Measurements from ENCODE around the gene VWA7.
"Not testable (repeated sequence)": the region's sequence is repeated elsewhere in the genome, so short reads cannot be mapped to it uniquely, and the experiment has no call there.

The VWA7 gene

DNA sequence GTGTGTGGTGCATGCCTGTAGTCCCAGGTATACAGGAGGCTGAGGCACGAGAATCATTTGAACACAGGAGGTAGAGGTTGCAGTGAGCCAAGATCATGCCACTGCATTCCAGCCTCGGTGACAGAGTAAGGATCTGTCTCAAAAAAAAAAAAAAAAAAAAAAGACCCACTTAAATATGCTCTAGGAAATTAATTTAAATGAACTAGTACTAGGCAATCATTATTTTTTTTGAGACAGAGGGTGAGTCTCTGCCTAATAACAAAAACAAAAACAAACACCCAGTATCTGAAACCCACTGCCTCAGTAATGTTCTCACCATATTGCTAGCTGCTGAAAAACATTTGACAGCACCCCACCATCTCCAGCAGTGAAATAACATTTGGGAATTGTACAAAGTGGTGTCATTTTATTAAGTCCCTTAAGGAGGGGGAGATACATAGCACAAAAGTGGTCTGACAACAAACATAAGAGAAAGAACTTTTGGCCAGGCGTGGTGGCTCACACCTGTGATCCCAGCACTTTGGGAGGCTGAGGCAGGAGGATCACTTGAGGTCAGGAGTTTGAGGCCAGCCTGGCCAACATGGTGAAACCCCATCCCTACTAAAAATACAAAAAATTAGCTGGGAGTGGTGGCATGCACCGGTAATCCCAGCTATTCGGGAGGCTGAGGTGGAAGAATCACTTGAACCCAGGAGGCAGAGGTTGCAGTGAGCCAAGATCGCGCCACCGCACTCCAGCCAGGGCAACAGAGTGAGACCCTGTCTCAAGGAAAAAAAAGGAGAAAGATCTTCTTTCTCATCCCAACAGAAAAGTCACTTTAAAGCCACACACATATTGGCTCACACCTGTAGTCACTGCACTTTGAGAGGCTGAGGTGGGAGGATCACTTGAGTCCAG is 24.2 kb upstream of the VWA7 start:
- DNase-seq: not testable (repeated sequence)

DNA sequence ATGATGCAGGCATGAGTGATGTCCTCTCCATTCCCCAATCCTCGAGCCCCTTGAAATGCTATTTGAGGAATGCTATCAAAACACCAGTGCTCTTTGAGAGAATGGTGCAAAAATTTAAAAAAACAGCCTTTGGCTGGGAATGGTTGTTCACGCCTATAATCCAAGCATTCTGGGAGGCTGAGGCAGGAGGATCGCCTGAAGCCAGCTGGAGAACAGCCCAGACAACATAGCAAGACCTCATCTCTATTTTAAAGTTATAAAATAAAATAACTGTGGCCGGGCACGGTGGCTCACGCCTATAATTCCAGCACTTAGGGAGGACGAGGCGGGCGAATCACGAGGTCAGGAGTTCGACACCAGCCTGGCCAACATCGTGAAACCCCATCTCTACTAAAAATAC is 22.7 kb upstream of the VWA7 start:
- DNase-seq: no peak

DNA sequence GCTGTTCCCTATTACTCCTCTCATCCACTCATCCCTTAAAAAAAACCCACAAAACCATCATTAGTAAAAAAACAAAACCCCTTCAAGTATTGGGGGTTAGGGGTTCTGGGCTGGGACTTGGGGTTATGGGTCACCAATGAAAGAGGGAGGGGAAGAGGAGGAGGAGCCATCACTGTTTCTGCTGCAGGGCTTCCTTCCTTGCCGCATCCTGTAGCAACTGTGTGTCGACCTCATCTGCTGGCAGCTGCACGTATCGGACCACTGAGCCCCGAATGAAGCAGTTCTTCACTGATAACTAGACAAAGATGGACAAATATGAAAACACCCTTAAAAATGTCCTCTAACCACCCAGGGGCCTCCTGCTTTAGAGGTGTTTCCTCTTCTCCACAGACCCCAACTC is 20.5 kb upstream of the VWA7 start:
- DNase-seq: no peak

DNA sequence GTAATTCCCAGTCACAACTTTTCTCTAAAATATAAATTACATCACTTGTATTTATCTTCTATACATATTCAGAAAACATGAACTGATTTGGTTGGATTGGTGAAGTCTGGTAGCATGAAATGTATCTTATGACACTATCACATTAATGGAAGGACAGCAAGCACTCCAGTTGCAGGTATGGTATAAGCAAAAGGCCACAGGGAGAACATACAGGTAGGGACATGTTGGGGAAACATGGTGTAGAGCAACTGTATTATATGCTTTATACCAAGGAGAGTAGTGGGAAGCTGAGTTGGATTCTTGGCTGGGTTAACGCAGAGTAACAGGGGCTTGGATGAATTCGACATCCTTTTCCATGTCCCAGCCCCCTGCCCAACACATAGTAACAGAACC is 19.9 kb upstream of the VWA7 start:
- DNase-seq: no peak

DNA sequence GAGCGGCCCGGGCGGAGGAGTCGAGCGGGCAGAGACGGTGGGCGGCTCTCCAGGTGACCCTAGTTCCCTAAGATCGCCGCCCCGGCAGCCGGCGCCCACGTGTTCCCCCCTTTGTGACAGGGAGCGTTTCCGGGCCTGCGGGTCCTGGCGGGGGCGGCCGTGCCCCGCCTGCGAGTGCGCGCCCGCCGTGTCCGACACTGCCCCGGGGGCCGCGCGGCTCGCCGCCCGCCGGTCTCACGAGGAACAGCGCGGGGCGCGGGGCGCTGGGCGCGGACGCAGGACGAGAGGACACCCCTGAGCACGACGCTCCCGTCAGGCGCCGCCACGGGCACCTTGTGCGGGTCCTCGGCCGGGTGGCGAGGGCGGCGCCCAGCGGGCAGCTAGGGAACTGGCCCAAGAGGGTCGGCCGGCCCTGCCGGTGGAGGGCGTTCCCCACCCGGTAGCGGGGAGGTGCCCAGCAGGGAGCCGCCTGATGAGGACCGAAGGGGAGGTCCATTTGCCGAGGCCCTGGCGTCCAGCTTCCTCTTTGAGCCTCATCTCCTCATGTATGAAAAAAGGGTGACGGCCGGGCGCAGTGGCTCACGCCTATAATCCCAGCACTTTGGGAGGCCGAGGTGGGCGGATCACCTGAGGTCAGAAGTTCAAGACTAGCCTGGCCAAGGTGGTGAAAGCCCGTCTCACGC is 18.6 kb upstream of the VWA7 start, which contains the start of gene VARS1:
Gene VARS1 (minus strand): TSS at position 137 of the 683 bp plus-strand sequence. CDS start 535 bp downstream, outside the sequence.
- peak; percentile 82 for DNase-seq

DNA sequence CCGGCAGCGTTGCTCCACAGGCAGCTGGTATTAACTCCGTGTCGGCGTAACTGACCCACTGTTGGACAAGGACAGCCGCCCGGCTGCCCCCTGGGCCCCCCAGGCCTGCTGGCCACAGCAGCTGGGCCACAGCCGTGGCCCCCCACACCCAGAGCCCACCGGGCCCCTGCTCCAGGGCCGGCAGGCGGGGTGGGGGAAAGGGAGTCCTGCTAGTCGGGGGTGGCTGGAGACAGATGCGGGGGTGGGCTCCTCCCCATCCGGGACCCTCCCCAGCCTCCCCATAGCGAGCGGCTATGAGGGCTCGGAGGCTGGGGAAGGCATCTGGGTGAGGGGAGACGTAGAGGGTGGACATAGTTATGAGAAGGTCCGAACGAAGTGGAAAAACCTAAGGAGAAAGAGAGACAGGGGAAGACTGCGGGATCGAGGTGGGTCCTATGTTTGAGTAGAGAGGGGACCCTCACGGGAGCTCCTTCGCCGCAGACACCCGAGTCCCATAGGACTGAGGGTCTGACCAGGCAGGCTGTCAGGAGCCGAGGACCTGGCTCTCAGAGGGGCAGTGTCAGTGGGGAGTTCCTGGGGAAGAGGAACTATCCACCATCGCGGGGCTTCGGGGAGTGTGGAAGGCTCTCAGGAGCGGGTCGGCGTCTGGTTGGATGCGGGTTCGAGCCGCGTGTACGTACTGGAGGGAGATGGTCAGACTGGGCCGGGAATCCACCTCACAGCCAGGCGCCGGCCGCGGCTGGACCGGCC is 17.9 kb upstream of the VWA7 start:
- no peak for DNase-seq

DNA sequence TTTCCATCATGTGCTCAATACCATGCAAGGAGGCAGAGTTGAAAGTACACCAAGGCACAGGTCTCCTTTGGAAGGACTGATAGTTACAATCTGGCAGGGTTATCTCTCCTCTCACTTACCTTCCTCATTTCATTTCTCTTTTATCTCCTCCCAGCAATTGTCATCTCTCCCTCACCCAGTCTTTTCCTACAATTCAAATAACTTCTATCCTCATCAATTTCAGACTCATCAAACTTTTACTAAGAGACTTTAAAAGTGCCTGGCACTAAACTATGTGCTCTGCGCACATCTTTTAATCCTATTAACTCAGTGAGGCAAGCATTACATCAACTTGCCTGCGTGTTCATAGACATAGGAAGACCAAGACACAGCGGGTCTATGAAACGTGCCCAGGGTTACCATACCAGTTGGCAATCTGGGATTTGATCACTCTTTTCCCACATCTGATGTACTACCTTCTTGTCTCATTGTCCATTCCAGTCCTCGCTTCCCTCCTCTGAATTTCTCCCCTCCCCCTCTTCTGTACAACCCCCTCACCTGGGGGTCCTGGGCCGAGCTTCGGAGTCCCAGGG is 17.3 kb upstream of the VWA7 start:
- no peak for DNase-seq

DNA sequence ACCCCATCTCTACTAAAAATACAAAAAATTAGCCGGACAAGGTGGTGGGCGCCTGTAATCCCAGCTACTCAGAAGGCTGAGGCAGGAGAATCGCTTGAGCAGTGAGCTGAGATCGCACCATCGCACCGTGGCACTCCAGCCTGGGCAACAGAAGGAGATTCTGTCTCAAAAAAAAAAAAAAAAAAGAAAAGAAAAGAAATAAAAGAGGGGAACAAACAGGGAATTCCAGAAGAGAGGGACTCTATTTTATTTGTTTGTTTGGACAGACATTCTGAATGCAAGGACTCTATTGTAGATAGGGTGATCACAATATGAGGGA is 16.8 kb upstream of the VWA7 start:
- DNase-seq: not testable (repeated sequence)

DNA sequence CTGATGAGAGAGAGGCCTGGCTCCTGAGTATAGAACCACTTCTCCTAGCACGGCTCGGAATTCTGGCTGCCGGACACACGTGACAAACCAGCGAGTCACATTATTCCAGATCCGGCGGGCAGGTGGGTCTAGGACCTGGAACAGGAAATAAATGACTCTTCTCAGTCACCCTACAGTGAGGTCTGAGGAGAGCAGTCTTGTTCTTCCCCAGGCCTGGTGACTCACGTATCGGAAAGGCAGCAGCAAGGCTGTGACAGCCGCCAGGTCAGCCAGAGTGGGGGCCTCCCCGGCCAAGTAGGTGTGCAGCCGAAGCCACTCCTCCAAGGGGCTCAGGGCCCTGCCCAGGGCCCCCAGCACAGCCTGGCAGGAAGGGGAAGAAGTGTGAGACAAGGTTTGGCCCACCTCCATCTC is 15.6 kb upstream of the VWA7 start:
- no peak for DNase-seq

DNA sequence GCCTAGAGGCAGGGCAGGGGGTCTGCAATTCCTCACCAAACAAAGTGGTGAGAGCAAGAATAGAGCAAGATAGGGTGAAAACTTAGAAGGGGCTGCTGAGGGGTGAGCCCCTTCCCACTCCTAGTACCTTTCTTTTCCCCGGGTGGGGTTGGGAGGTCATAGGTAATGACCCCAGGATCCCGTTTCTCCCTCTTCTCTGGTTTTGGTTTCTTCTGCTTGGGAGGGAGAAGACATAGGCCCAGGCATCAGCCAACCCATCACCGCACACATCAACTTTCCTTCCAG is 14.9 kb upstream of the VWA7 start:
- DNase-seq: no peak

DNA sequence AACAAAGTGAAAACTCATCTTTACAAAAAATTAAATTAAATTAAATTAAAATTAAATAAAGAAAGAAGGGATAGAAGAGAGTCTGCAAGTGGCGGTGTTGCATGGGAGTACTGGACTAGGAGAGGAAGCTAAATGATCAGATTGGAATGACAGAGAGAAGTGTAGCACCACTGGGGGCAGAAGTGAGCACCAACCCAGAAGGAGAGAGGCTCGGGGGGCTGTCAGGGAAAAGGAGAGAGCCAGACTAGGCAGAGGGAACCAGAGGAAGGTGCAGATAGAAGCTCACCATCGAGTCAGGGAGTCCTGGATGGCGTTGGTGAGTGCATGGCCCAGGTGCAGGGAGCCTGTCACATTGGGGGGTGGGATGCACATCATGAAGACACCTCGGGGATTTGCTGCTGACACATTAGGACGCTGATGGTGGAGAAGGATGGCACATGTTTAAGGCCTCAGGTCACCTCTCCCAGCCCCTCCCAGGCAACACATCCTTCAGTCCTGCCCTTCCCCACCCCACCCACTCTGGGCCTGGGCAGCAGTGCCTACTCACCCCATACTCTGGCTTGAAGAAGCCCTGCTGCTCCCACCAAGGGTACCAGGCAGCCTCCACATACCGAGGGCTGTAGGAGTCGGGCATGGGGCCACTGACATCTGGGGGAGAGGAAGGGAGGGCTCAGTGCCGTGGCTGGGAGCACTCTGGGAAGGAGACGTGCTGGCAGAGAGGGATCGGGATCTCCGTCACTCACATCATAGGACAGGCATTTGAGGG is 14.4 kb upstream of the VWA7 start:
- no peak for DNase-seq

DNA sequence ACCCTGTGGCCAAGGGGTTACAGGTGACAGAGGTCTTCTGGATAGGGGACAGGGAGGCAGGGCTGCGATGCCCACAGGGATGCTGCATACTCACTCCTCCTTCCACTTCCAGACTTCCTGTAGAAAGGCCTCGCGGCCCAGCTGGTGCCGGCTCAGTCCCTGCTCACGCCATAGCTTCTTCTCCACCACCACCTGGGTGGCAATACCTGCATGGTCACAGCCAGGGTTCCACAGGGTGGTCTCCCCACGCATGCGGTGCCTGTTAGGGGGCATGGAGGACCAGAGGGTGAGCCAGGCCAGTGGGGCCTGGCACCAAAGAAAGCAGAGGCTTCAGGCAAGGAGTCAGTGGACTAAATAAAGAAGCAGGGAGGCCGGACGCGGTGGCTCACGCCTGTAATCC is 8.3 kb upstream of the VWA7 start:
- no peak for DNase-seq

DNA sequence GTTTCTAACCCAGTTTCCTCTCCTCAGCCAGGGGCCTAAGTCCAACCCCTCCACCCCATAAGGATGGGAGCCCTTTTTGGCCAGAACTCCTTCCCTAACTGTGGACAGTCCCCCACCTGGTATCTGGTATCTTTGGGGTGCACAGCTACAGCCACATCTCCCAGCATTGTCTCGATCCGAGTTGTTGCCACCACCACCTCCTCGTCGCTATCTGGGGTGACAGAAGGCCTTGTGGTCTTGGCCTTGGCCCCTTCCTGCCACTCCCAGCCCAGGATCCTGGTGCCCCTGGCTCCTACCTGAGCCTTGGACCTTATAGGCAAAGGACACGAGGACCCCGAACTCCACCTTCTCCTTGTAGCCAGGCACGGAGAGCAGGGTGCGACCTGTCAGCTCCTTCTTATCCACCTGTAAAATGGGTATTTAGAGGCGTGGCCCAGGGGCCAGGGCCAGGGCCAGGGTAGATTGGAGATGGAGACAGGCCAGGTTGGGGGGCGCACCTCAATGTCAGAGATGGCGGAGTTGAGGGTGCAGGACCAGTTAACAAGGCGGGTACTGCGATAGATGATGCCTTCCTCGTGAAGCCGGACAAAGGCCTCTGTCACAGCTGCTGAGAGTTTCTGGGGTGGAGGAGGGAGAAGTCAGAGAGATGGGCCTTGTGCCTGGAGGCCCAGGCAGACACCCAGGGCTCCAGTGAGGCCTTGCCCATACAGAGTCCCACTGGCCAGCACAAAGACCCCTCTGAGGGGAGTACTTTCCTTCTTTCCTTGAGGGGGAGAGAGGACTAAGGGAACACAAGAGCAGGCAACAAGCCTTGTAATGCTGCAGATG is 7.2 kb upstream of the VWA7 start:
- no peak for DNase-seq

DNA sequence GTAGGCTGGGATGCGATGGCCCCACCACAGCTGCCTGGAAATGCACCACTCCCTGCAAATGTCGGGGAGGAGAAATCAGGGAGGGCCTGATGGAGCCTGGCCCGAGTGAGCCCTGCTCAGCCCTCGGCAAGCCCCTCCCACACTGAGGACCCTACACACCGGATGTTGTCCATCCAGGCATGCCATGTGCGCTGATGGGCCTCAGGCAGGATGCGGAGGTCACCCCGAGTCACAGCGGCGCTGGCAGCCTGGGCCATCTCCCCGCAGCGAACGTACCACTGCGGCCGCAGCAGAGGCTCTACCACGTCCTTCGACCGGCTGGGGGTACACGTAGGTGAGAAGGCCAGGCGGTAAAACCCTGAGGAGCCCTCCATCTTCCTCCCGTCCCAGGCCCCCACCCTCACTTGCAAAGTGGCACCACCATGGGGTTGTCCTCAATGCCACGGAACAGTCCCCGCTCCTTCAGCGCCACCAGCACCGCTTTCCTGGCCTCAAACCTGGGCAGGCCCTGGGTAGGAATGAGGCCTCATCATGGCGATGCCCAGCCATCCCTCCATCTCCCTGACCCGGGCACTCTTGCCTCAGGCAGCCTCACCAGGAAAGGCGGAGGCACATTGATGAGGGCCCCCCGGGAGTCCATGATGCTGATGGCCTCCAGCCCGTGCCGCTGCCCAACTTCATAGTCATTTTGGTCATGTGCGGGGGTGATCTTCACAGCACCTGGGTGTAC is 5.2 kb upstream of the VWA7 start:
- DNase-seq: no peak

DNA sequence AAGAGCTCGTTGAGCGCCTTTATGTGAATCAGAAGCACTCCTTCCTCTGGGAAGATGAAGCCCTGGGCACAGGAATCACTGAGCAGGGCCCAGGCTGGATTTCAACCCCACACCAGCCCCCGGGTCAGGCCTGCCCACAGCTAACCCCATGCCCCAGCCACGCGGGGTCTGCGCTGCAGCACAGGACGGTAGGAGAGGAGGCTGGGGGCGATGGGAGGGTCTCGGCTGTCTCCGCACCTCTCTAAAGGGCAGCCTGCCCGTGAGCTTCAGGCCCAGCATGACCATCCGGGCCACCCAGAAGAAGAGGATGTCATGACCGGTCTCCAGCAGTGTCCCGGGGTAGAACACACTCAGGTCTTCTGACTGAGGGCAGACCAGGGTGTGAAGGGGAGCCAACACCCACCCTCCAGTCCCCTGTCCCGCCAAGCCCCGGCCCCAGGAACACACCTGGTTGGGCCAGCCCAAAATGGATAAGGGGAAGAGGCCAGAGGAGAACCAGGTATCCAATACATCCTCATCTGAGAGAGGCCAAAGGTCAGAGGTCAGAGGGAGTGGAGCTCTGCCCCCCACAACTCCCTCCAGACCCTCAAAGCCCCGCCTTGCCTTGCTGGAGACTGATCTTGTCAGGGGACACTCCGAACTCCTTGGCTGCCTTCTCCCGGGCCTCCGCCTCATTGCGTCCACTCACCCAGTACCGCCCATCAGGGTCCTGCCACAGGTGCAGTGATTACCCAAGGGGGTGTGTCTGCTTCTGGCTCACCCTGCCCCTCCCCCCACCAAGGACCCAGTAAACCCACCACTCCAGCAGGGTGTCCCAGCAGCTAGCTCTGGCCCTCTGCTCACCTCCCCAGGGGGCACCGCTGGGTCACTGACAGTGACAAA is 4.4 kb upstream of the VWA7 start:
- DNase-seq: no peak

DNA sequence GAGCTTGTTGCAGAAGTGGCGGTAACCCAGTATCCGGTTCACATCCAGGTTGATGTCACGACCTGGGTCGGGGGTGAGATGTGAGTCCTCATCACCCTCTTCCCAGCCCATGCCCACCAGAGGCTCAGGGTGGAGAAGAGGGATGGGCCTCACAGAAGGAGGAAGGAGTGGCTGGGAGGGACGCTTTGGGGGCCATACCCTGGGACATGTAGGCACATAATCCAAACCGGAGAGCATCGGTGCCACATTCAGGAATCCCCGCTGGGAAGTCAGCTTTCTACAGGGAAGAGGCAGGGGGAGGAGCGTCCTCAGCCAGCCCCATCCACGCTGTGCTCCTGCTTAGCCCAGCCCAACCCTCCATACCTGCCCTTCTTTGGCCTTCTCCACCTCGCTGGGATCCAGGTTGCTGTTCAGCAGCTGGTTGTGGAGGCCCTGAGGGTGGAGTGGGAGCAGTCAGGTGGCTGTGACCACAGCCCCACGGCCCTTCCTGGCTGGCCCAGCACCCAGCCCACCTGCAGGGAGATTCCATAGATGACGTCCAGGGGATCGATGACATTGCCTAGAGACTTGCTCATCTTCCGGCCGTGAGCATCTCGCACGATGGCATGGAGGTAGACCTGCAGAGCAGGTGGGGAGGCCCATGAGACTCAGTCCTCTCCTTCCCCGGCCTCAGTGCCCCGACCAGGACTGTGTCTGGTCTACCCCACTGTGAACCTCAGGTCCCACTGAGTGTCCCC is 3.5 kb upstream of the VWA7 start:
- no peak for DNase-seq

DNA sequence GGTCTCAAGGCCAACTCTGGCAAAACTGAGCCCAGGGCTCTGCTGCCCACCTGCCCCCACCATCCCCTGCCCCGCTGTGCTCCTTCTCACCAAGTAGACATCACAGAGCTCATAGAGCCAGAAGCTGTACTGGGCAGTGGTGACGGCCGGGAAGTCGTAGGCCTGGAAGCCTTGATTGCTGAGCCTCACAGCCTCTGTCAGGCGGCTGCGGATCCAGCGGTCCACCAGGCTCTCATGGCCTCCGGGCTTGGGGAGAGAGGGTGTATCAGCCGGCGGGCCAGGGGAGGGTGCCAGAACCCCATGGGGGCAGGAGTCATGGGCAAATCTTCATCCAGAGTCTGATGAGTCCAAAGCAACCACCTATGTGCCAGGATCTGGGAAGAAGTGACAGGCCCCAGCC is 2.8 kb upstream of the VWA7 start:
- no peak for DNase-seq

DNA sequence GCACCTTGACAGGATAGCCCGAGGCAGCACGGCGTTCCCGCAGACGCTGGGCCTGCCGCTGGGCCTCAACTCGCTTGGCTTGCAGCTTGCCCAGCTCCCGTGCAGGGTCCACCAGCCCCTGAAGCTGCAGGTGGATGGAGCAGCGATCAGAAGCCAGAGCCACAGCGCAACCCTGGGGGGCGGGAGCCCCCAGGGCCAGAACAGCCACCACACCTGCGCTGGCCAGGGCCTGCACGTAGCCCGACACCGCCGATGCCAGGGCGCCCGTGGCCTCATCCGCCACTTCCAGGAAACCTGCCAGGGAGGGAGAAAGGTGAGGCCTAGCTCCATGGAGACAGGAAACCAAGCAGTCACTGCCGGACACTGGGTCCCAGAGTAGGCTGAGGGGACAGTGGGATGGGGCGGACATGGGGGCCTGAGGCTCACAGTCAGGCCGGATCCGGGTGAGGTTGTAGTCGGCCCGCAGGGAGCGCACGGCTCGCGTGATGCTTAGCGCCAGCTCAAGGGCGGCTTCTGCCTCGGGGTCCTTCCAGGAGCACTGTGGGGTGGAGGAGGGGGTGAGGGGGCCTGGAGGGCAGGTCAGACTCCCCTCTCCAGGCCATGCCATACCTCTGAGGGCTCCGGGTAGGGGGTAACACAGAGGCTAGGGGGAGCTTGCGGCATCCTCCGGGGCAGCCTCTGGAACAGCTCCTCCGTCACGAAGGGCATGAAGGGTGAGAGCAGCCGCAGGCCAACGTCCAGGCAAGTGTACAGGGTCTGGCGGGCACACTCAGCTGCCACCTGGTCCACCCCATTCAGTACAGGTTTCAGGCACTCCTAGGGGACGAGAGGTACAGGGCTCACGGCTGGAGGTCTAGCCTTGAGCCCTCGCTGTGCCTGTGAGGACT is 2.1 kb upstream of the VWA7 start:
- no peak for DNase-seq

Data from DMS79 (cell line).